Lower leg skin (tissue), 4 donors: ENCODE results near the gene RIPOR2. TPM values are rescaled to one million over a fixed set of nuclear protein-coding genes. Genes with fewer than 3 reads are reported as not detected.

Experiments
- DNase-seq, 2 donors: peaks; one replicate each; pipeline ENCODE4 v3.0.0-alpha.2; 2019; ENCODE audit warnings: low spot score in 2 of 2
- H3K4me3 ChIP-seq: fragments of 200-600 bp; sonication (generic); 2 replicates; pipeline ENCODE4 v1.5.1; 2017; ENCODE audit warnings: mild to moderate bottlenecking, low read depth; ENCODE audit not compliant: poor library complexity, severe bottlenecking
- CTCF ChIP-seq, 3 donors: fragments of 450-650 bp; IDR thresholded peaks; one replicate each; pipeline ENCODE4 v1.5.1; 2016; ENCODE audit warnings: antibody characterized with exemption in 3 of 3, mild to moderate bottlenecking in 3 of 3, moderate library complexity in 2 of 3
- POLR2A ChIP-seq, 2 donors: fragments of 450-650 bp; IDR thresholded peaks; one replicate each; pipeline ENCODE4 v1.6.1; 2016 to 2017; ENCODE audit warnings: antibody characterized with exemption in 2 of 2, mild to moderate bottlenecking in 1 of 2, moderate library complexity in 1 of 2
- WGBS, 2 donors: methylation state at CpG; one replicate each; pipeline ENCODE4 v1.1.5; 2018; 5-methylcytosine and 5-hydroxymethylcytosine counted together
- intact Hi-C: fragments of 100-400 bp; cut with DNase I; formaldehyde crosslinking; loops from one replicate; pipeline ENCODE4 v1.15.0; 2023; ENCODE audit warnings: low total_unique reads
- total RNA-seq, 4 donors: library from RNA; depleted of rRNA; stranded (reverse); fragments of >200 nt; gene quantifications; one replicate each; pipeline ENCODE4 v1.1.0, GENCODE V29; 2016

The RIPOR2 gene
- total RNA-seq, 4 donors from 2014 or later = 5.2 to 21.3 (median 8.6) TPM

DNA sequence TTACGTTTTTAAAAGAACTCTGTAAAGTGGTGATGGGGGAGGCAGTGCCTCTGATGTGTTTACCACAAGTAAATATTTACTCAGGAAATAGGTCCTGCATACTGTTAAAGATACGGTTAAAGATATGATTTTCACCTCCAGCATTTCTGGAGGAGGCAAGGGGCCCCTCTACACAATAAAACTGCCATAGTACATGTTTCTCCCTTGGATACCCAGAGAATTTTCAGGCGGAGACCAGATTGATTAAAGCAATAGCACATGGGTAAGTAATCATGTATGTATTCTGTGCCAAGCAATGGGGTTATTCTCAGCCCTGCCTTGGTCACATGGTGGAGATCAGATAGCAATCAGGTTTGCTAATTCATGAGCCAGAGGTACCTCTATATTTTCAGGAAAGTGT is 9.6 kb downstream of the RIPOR2 start:
- 69 to 70% methylated on average over 3 of the region's 3 CpGs for WGBS, 2 donors
- TF ChIP-seq POLR2A (IDR thresholded peaks at IDR 0.05) = no peak
- TF ChIP-seq CTCF (IDR thresholded peaks at IDR 0.05) = no peak
- no peak overlapping the region for H3K4me3 ChIP-seq
- intact Hi-C loops = no loop called here
- no peak for DNase-seq

- DNase-seq = no peak
- no peak overlapping the region for H3K4me3 ChIP-seq
- no peak for TF ChIP-seq CTCF (IDR thresholded peaks at IDR 0.05)
- no peak for TF ChIP-seq POLR2A (IDR thresholded peaks at IDR 0.05)
- intact Hi-C loops = no loop called here
Measured at GRCh38 chr6:24925661-24926060, 10.1 kb downstream of the RIPOR2 start.

- WGBS, 2 donors = 78 to 79% methylated on average over 2 of the region's 2 CpGs
- no peak overlapping the region for H3K4me3 ChIP-seq
- TF ChIP-seq POLR2A (IDR thresholded peaks at IDR 0.05) (no peak), CTCF (IDR thresholded peaks at IDR 0.05) (no peak)
- intact Hi-C loops = no loop called here
- DNase-seq = no peak
Measured at GRCh38 chr6:24924580-24925356, 11.0 kb downstream of the RIPOR2 start.

DNA sequence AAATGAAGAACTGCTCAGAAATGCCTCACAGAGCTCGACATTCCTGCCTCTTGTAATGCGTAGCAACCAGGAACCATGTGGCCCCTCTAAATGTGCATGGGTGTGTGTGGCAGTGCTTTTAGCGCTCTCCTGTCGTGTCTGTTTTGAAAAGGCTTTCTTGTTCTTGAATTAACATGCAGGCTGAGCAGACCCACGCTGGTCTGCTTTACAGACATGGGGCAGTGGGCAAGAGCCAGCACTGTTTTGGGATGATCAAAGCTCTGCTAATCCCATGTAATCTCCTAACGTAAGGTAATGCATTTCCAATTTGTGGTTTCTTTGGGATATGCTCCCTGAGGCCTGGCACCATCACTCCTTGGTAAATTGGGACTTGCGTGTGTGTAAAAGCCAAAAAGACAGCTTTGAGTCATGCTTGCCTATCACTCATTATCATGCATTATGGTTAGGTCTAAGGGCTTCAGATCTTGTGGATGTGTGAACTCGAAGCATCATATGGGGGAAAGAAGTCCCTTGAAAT is 11.8 kb downstream of the RIPOR2 start:
- intact Hi-C loops = no loop called here
- 82 to 84% methylated on average over 8 of the region's 8 CpGs for WGBS, 2 donors

DNA sequence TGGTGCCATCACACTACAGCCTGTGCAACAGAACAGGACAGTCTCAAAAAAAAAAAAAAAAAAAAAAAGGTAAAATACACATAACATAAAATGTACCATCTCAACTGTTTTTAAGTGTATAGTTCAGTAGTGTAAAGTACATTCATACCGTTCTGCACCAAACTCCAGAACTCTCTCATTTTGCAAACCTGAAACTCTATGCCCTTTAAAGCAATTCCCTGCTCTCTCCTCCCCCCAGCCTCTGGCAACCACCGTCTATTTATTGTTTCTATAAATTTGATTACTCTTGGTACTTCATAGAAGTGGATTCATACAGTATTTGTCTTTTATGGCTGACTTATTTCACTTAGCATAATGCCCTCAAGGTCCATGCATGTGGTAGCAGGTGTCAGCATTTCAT is 12.9 kb downstream of the RIPOR2 start:
- WGBS, 2 donors = 75 to 82% methylated on average over 2 of the region's 2 CpGs
- no peak overlapping the region for H3K4me3 ChIP-seq
- no peak for DNase-seq
- intact Hi-C loops = no loop called here
- no peak for TF ChIP-seq POLR2A (IDR thresholded peaks at IDR 0.05)
- no peak for TF ChIP-seq CTCF (IDR thresholded peaks at IDR 0.05)

More for the DNA sequence above, 11.8 kb downstream of the RIPOR2 start:
- TF ChIP-seq CTCF (IDR thresholded peaks at IDR 0.05) = no peak
- no peak for TF ChIP-seq POLR2A (IDR thresholded peaks at IDR 0.05)
- DNase-seq = no peak
- H3K4me3 ChIP-seq = no peak overlapping the region
